DMS153 (cell line): Measurements from ENCODE around the gene UBE2J2.

ENCODE experiments used
- DNase-seq: peaks from one replicate; lab custom pipeline; 2025; lab: John Stamatoyannopoulos, UW

The UBE2J2 gene

DNA sequence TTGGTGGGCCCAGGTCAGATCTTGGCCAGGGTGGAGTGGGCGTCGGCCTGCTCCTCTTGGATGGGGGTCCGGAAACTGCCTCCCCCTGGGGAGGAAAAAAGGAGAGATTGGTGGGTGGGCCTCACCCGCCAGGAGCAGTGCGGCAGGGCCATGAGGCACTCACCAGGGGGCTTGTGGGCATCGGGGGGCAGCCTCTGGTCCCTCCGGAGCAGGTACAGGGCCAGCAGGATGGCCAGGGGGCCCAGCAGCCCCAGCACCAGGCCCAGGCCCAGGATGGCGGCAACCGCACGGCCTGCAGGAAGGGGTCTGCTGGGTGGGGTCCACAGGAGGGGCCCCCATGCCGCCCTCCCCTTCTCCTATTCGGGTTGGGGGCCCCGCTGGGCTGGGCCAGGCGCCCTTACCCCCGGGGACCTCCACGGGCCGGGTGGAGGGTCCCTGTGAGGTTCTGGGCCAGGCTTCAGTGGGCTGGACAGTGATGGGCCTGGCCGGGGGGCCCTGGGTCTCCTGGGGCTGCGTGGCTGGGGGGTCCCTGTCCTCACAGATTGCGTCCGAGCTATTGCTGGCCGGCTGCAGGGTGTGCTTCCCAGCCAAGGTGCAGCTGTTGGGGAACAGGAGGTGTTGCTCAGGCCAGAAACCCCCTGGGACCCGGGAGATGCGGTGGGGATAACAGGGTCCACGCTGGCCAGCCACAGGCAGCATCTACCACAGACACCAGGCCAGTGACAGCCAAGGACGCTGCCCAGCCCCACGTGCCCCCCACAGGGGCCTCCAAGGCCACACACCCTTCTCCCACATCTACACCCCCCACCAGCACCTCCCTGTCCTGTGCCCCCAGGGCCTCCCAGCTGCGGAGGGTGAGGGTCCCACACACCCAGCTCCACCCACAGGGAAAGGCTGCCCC, 61.9 kb downstream of the UBE2J2 start:
- DNase-seq = no peak

DNA sequence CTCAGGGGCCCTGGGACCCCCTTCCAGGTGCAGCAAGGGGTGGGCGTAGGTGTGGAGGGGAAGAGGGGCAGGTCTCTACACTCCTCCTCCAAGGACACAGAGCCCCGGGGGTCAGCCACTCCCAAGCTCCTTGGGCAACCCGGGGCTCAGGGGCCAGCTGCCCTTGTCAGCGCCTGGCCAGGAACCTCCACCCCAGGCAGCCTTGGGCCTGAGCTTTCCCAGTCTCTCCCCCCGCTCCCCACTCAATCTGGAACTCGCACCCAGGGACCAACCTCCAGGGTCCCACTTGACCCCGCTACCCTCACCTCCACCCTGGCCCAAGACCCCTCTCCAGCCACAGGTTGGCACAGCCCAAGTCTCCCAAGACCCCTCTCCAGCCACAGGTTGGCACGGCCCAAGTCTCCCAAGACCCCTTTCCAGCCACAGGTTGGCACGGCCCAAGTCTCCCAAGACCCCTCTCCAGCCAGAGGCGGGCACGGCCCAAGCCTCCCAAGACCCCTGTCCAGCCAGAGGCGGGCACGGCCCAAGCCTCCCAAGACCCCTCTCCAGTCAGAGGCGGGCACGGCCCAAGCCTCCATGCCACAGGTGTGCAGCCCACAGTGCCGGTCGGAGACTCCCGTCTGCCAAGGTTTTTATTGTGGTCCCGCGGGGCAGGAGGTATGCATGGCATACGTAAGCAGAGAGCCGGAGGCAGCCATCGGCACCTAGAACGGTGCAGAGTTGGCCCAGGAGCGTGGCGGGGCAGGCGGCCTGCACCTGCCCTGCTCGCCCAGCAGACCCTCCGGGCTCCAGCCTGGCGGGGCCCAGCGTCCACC, 62.7 kb downstream of the UBE2J2 start:
- no peak for DNase-seq

GRCh38 chr1:1208713-1209433, 64.8 kb downstream of the UBE2J2 start:
- DNase-seq = no peak

DNA sequence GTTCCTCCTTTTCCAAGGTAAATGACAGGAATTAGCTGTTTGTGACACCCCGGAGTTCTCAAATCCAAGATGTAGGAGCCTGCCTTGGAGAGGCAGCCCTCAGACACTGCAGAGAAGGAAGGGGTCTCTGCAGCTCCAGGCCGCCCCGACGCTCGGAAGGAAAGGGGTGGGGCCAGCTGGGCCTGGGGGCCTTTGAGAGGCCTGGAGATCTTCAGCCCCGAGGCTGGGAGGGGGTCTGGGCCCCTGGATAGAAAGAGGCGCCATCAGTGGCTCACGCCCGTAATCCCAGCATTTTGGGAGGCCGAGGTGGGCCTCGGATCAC, 66.1 kb downstream of the UBE2J2 start:
- DNase-seq = no peak

DNA sequence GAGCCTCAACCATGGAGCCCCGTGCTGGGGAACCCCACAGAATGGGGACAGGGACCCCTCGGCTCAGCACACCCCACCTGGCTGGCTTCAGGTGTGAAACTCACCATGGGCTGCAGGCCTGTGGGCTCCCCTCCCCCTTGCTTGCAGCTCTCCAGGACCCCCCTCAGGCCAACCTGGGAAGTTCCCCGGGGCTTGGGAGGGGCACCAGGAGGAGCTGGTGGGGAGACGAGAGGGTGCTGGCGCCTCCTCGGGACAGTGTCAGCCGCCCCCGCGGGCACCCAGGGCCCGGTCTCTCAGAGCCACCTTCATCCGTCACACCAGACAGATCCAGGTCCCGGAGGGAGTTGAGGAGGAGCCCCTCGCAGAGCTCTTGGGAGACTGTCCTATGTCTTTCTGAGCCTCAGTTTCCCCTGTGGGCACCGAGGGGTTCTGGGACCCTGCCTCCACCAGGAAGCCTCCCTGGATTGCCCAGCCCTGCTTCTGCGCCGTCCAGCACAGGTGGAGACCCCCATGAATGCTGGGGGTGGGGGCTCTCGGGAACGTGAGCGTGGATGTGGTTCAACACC, 66.6 kb downstream of the UBE2J2 start:
- DNase-seq = no peak

- DNase-seq = peak; percentile 51
Measured at GRCh38 chr1:1206376-1206965, 67.2 kb downstream of the UBE2J2 start, which contains the start of gene TNFRSF18. Gene TNFRSF18 (minus strand): TSS chr1:1206592. CDS start chr1:1206571, 21 bp downstream.

GRCh38 chr1:1205769-1206375, 67.8 kb downstream of the UBE2J2 start:
- DNase-seq = no peak

- no peak for DNase-seq
Measured at GRCh38 chr1:1204998-1205768, 68.5 kb downstream of the UBE2J2 start.

GRCh38 chr1:1204425-1204920, 69.2 kb downstream of the UBE2J2 start:
- DNase-seq = no peak
